ENCODE data around the gene PCDHGC5.
A peak's percentile ranks its signal among the peaks of the same experiment; 100 is the strongest.

PCDHGC5 gene

DNA sequence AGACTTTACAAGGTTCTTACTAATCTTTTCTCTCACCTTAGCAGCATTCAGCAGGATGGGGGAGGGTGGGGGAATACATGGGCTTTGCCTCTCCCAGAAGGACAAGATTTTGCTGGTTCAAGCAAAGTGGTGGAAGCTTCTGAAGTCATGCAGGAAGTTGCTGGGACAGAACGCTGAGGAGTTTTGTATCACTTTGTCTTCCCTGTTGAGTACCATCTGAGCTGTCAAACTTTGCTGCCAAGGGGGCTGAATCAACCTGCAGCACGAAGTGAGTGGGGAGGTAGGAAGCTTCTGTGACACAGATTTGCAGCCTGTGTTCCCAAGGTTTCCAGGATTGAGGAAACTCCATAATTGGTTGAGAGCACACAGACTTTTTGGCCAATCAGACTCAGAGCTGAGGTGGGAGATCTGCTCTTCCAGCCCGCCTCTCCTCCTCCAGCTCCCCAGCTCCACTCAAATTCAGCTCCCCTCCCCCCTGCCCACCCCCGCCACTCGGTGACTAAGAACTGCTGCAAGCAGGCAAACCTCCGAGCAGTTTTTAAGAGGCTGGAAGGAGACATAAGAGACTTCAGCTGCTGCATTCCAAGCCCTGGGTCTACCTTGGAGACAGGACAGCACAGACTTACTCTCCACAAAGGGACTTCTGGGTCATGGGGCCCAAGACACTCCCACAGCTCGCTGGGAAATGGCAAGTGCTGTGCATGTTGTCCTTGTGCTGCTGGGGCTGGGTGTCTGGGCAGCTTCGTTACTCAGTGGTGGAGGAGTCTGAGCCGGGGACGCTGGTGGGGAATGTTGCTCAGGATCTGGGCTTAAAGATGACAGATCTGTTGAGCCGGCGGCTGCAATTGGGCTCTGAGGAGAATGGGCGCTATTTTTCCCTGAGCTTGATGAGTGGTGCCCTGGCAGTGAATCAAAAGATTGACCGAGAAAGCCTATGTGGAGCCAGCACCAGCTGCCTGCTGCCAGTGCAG is at the start of gene PCDHGC5:
Gene PCDHGC5, plus strand, starts transcription at position 491 of the 971 bp plus-strand sequence. Its CDS starts 160 bp downstream, at position 651.
- no peak for DNase-seq

DNA sequence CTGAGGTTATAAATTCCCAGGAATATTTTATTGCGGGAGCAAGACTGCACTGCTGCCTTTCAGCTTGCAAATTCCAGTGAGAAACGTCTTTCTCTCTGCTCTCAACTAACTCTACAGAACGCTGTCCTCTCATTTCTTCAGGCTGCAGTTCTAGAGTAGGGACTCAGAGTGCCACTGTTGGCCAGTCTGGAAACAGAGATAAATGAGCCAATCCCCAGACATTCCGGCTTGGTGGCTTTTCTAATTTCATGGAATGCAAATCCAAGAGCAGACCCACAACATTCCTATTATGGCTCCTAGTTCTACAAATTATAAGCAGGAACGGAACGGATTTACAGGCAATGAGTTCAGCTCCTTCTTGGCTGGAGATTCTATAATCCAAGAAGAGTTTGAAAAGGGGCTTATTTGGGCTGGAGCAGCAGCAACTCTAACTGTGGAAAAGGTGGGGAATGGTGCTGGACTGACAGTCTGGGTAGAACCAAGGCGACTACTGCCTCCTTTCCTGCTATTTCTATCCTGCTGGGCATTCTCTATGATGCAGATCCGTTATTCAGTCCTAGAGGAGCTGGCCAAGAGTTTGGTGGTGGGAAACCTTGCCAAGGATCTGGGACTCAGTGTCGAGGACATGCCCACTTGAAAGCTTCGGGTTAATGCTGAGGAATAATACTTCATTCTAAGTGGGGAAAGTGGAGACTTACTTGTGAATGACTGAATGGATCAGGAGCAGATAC is 49.3 kb upstream of the PCDHGC5 start:
- DNase-seq: no peak

DNA sequence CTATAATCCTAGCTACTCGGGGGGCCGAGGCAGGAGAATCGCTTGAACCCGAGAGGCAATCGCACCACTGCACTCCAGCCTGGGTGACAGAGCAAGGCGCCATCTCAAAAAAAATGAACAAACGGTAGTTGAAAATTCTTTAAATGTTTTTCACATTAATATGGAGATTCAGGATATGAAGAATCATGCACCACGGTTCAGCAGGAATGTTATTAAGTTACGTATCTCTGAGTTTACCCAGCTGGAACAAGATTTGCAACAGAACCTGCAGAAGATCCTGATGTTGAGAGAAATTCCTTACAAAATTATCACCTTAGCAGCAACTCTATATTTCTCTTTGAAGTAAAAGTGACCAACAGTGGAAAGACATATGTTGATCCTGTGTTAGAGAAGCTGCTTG is 48.5 kb upstream of the PCDHGC5 start:
- DNase-seq: no peak

DNA sequence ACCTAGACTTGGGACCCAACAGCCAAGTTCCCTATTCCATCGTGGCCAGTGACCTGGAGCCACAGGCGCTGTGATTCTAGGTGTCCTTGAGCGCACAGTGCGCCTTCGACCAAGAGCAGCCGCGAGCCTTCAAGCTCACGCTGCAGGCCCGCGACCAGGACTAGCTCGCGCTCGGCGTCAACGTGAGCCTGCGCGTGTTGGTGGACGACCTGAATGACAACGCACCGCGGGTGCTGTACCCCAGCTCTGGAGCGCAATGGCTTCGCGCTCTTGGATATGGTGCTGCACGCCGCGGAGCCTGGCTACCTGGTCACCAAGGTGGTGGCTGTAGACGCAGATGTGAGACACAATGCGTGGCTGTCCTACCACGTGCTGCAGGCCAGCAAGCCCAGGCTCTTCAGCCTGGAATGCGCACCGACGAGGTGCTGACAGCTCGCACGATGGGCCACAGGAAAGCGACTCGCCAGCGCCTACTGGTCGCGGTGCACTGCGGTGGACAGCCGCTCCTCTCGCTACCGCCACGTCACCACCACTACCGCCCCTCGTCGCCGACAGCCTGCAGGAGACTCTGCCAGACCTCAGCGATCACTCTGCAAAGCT is 47.2 kb upstream of the PCDHGC5 start:
- DNase-seq: no peak

DNA sequence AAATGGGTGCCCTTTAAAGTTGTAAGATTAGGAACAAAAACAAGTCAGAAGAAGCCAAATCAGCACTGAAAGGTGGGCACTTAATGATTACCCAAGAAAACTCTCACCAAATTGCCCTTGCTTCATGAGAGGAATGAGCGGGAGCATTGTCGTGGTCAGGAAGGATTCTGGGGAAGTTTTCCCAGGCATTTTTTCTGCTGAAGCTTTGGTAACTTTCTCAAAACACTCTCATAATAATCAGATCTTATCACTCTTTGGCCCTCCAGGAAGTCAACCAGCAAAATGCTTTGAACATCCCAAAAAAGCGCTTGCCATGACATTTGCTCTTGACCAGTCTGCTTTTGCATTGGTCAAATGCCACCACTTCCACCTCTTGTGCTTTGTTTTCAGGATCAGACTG is 23.5 kb upstream of the PCDHGC5 start:
- no peak for DNase-seq

DNA sequence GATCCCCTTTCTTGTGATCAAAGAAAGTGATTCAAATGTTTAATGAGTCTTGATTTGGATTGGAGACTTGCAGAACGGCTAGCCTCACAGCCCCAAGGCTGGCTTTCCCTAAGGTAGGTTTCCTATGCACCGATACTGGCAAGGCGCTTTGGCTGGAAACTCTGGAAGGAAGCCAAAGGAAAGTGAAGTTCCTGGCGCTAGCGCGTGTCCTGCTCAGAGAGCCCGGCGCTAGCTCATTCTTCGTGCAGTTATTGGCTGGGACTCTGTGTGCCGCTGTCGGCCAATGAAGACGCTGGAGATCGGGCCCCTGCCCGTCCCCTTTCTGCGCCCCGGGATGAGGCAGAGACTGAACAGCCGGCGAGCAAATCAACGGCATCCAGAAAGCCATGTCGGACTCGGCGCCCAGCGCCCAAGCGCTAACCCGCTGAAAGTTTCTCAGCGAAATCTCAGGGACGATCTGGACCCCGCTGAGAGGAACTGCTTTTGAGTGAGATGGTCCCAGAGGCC is 13.2 kb upstream of the PCDHGC5 start, which contains the start of gene PCDHGC3:
Gene PCDHGC3, plus strand, starts transcription at position 342 of the 507 bp plus-strand sequence. Its CDS starts 151 bp downstream, at position 493.
- peak; percentile 76 for DNase-seq

DNA sequence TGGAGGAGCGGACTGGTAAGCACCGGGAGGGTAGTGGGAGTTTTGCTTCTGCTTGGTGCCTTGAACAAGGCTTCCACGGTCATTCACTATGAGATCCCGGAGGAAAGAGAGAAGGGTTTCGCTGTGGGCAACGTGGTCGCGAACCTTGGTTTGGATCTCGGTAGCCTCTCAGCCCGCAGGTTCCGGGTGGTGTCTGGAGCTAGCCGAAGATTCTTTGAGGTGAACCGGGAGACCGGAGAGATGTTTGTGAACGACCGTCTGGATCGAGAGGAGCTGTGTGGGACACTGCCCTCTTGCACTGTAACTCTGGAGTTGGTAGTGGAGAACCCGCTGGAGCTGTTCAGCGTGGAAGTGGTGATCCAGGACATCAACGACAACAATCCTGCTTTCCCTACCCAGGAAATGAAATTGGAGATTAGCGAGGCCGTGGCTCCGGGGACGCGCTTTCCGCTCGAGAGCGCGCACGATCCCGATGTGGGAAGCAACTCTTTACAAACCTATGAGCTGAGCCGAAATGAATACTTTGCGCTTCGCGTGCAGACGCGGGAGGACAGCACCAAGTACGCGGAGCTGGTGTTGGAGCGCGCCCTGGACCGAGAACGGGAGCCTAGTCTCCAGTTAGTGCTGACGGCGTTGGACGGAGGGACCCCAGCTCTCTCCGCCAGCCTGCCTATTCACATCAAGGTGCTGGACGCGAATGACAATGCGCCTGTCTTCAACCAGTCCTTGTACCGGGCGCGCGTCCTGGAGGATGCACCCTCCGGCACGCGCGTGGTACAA is 12.6 kb upstream of the PCDHGC5 start:
- peak; percentile 20 for DNase-seq

DNA sequence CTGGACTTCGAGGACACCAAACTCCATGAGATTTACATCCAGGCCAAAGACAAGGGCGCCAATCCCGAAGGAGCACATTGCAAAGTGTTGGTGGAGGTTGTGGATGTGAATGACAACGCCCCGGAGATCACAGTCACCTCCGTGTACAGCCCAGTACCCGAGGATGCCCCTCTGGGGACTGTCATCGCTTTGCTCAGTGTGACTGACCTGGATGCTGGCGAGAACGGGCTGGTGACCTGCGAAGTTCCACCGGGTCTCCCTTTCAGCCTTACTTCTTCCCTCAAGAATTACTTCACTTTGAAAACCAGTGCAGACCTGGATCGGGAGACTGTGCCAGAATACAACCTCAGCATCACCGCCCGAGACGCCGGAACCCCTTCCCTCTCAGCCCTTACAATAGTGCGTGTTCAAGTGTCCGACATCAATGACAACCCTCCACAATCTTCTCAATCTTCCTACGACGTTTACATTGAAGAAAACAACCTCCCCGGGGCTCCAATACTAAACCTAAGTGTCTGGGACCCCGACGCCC is 11.8 kb upstream of the PCDHGC5 start:
- DNase-seq: no peak

DNA sequence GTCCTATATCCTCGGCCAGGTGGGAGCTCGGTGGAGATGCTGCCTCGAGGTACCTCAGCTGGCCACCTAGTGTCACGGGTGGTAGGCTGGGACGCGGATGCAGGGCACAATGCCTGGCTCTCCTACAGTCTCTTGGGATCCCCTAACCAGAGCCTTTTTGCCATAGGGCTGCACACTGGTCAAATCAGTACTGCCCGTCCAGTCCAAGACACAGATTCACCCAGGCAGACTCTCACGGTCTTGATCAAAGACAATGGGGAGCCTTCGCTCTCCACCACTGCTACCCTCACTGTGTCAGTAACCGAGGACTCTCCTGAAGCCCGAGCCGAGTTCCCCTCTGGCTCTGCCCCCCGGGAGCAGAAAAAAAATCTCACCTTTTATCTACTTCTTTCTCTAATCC is 11.1 kb upstream of the PCDHGC5 start:
- DNase-seq: no peak

DNA sequence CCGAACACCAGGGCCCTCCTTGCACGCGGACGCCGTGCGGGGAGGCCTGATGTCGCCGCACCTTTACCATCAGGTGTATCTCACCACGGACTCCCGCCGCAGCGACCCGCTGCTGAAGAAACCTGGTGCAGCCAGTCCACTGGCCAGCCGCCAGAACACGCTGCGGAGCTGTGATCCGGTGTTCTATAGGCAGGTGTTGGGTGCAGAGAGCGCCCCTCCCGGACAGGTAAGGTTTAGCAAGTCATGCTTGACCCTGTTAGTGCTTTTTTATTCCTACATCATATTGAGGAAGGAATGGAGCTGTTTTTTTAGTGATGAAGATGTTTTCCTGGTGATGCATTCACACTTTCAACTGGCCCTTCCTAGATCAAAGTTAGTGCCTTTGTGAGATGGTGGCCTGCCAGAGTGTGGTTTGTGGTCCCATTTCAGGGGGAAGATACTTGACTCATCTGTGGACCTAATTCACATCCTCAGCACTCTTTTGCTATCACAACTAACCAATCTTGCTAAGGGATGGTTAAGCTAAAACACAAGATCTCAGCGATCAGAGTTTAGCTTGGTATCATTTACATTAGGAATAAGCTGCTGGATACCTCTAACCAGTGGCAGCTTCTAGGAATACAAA is 10.4 kb upstream of the PCDHGC5 start:
- DNase-seq: no peak

DNA sequence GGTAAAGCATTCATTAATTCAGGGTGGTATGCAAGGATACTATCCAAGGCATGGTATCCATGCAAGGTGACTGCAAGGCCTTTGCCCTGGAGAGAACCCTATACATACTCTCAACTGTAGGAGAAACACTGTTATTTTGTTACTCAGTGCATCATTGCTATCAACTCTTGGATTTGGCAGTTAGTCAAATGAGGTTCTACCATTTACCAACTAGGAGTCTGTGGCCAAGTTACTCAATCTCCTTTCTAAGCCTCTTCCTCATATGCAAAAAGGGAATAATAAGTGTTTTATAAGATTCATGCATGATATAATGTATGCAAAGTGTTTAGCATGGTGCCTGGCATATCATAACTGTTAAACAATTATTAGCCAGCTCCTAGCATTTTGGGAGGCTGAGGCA is 9.1 kb upstream of the PCDHGC5 start:
- no peak for DNase-seq

DNA sequence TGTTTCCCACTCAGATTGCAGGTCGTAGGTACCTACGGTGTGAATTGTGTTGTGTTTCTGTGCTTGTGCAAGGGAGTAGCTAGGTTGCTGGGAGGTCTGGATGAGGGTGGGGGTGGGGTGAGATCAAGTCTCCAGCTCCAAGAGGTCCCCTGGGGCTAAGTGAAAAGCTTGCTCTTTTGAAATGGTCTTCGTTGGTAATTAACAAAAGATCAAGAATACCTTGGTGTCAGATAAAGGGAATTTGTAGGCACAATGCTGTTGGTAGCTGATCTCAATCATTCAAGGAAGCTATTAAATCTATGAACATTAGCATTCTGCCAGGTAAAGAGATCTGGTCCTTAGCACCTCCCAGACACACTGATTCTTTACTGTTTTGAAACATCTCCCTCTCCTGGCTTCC is 5.0 kb upstream of the PCDHGC5 start:
- DNase-seq: no peak

DNA sequence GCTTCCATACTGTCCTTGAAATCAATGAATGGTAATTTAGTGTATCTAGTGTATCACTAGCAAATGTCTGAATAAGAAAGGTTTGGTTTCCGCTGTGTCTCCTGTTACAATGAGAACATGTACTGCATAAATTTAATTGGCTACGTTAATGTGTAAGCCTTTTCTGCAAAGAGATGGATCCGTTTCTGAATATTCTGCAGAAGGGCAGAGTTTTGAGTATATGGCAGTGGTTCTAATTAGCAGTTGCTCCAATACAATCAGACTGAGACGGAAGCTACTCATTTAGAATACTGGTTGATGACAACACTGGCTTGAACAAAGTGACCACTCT is 4.6 kb upstream of the PCDHGC5 start:
- DNase-seq: peak; percentile 44

DNA sequence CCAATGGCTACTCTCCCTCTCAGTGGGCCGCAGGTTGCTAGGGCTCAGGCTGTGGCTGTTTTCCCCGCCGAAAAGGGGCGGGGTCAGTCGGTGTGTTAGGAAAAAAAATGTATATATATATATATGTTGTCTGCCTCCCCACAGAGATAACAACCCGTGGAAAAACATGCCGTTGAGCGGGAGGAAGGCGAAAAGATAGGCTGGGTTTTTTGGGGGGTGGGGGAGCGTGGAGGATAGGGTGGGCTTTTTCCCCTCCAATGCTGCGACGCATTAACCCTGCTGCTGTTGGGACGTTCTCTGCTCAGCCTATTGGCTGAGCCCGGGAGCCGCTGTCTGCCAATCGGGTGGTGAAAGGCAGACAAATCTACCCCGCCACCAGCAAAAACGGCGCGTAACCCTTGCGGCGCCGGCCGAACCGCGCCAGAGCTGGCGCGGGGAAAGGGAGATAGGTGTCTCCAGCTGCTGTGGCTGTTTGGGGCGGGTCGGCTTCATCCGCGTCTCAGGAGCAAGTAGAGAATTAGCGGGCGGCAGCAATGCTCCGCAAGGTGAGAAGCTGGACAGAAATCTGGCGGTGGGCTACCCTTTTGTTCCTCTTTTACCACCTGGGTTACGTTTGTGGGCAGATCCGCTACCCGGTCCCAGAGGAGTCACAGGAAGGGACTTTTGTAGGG is 4.1 kb upstream of the PCDHGC5 start, which contains the start of gene PCDHGC4:
Gene PCDHGC4, plus strand, starts transcription at position 390 of the 671 bp plus-strand sequence. Its CDS starts 144 bp downstream, at position 534.
- DNase-seq: peak; percentile 54

DNA sequence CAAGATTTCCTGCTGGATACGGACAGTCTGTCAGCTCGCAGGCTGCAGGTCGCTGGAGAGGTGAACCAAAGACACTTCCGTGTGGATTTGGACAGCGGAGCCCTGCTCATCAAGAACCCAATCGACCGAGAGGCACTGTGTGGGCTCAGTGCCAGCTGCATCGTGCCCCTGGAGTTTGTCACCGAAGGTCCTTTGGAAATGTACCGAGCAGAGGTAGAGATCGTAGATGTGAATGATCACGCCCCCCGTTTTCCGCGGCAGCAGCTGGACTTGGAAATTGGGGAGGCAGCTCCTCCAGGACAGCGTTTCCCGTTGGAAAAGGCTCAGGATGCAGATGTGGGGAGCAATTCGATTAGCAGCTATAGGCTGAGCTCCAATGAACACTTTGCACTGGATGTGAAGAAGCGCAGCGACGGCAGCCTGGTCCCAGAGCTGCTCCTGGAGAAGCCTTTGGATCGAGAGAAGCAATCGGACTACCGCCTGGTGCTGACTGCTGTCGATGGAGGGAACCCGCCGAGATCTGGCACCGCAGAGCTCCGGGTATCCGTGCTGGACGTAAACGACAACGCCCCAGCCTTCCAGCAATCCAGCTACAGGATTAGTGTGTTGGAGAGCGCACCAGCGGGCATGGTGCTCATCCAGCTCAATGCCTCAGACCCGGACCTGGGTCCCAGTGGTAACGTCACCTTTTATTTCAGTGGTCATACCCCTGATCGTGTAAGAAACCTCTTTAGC is 3.4 kb upstream of the PCDHGC5 start:
- peak; percentile 19 for DNase-seq

DNA sequence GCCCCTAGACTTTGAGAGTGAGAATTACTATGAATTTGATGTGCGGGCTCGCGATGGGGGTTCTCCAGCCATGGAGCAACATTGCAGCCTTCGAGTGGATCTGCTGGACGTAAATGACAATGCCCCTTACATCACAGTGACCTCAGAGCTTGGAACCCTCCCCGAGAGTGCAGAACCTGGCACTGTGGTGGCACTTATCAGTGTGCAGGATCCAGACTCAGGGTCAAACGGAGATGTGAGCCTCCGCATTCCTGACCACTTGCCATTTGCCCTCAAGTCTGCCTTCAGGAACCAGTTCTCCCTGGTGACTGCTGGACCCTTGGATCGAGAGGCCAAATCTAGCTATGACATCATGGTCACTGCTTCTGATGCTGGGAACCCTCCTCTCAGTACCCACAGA is 2.8 kb upstream of the PCDHGC5 start:
- no peak for DNase-seq

DNA sequence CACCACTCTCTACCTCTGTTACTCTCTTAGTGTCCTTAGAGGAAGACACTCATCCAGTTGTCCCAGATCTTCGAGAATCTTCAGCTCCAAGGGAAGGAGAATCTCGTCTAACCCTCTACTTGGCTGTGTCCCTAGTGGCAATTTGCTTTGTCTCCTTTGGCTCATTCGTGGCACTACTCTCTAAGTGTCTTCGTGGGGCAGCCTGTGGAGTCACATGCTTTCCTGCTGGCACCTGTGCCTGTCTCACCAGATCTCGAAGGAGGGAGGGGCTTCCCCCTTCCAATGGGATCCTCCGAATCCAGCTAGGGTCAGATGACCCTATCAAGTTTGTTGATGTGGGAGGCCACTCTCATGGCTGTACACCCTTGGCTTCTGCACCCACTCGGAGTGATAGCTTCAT is 1.8 kb upstream of the PCDHGC5 start:
- no peak for DNase-seq

DNA sequence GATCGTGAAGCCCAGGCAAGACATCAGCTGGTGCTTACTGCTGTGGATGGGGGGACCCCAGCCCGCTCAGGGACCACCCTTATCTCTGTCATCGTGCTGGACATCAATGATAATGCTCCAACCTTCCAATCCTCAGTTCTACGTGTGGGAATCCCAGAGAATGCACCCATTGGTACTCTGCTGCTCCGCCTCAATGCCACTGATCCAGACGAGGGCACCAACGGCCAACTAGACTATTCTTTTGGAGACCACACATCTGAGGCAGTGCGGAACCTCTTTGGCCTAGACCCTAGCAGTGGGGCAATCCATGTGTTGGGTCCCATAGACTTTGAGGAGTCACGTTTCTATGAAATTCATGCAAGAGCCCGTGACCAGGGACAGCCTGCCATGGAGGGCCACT is 960 bp downstream of the PCDHGC5 start:
- DNase-seq: no peak

DNA sequence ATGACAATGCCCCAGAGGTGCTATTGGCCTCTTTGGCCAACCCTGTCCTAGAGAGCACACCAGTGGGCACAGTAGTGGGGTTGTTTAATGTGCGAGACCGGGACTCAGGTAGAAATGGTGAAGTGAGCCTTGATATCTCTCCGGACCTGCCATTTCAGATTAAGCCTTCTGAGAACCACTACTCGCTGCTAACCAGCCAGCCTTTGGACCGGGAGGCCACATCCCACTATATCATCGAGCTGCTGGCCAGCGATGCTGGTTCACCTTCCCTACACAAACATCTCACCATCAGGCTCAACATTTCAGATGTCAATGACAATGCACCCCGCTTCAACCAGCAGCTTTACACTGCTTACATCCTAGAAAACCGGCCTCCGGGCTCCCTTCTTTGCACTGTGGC is 1.4 kb downstream of the PCDHGC5 start:
- DNase-seq: no peak

DNA sequence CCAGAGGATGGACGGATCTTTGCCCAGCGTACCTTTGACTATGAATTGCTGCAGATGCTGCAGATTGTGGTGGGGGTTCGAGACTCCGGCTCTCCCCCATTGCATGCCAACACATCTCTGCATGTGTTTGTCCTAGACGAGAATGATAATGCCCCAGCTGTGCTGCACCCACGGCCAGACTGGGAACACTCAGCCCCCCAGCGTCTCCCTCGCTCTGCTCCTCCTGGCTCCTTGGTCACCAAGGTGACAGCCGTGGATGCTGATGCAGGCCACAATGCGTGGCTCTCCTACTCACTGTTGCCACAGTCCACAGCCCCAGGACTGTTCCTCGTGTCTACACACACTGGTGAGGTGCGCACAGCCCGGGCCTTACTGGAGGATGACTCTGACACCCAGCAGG is 1.9 kb downstream of the PCDHGC5 start:
- DNase-seq: no peak

All from DMS79 treated with DMSO at 0.1 percent for 48 hours (cell line).